C4-2B (cell line): ENCODE data around the gene TOR2A.

ENCODE experiments used
- H3K27ac ChIP-seq: fragments of 450-650 bp; 2 replicates; pipeline ENCODE4 v1.5.1; 2017
- CTCF ChIP-seq: fragments of 450-650 bp; conservative IDR thresholded peaks from 2 replicates; pipeline ENCODE4 v1.5.1; 2017; ENCODE audit warnings: mild to moderate bottlenecking
- ZFX ChIP-seq: fragments of 450-650 bp; IDR thresholded peaks from 2 replicates; pipeline ENCODE4 v1.6.1; 2017

TOR2A gene

DNA sequence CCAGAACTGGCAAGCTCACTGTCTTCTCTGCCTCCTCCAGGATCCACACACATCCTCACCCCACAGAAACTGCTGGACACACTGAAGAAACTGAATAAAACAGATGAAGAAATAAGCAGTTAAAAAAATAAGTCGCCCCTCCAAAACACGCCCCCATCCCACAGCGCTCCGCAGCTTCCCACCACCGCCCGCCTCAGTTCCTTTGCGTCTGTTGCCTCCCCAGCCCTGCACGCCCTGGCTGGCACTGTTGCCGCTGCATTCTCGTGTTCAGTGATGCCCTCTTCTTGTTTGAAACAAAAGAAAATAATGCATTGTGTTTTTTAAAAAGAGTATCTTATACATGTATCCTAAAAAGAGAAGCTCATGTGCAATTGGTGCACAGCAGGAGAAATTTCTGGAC, 44.4 kb downstream of the TOR2A start:
- no peak for TF ChIP-seq CTCF
- TF ChIP-seq ZFX, result no peak

GRCh38 chr9:127689329-127690000, 45.6 kb downstream of the TOR2A start:
- TF ChIP-seq CTCF, result no peak
- TF ChIP-seq ZFX, result no peak
- no peak overlapping the region for H3K27ac ChIP-seq

More for the DNA sequence above, 44.4 kb downstream of the TOR2A start:
- no peak overlapping the region for H3K27ac ChIP-seq

GRCh38 chr9:127686461-127687393, 48.4 kb downstream of the TOR2A start:
- no peak overlapping the region for H3K27ac ChIP-seq
- TF ChIP-seq ZFX (no peak), CTCF (no peak)

DNA sequence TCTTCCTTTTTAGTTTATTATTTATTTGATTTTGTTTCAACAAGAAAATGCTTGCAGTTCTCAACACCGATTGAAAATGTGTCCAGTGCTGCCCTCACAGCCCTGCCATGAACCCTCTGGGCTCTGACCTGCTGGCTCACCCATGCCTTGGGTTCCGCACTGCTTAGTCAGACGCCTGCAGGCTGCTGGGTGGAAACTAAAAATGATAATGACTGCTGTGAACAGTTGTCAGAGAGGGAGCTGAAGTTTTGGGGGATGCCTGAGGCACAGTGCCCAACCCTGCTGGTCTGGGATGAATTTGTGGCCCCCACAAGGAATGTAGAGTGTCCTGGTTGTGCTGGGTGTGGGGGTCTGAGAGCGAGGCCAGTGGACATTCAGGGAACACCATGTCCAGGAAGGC, 50.5 kb downstream of the TOR2A start:
- TF ChIP-seq ZFX (no peak), CTCF (no peak)
- H3K27ac ChIP-seq, result no peak overlapping the region

DNA sequence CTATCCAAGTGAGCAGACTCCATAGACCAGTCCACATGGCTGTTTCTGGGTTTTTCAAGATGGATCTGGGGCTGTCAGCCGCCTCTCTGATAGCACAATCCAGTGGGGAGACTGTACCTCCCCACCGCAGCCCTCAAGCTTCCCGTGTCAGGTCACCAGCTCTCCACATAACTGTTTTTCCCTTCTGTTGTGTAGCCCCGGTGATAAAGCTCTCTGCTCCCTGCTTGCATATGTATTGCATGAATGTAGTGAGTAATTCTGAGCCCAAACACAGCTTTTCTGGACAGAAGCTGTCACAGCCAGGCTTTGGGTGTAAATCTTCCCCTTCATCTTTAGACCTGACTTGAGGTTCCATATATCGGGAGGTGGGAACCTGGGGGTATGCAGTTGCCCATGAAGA, 51.4 kb downstream of the TOR2A start:
- no peak overlapping the region for H3K27ac ChIP-seq
- no peak for TF ChIP-seq CTCF
- no peak for TF ChIP-seq ZFX

DNA sequence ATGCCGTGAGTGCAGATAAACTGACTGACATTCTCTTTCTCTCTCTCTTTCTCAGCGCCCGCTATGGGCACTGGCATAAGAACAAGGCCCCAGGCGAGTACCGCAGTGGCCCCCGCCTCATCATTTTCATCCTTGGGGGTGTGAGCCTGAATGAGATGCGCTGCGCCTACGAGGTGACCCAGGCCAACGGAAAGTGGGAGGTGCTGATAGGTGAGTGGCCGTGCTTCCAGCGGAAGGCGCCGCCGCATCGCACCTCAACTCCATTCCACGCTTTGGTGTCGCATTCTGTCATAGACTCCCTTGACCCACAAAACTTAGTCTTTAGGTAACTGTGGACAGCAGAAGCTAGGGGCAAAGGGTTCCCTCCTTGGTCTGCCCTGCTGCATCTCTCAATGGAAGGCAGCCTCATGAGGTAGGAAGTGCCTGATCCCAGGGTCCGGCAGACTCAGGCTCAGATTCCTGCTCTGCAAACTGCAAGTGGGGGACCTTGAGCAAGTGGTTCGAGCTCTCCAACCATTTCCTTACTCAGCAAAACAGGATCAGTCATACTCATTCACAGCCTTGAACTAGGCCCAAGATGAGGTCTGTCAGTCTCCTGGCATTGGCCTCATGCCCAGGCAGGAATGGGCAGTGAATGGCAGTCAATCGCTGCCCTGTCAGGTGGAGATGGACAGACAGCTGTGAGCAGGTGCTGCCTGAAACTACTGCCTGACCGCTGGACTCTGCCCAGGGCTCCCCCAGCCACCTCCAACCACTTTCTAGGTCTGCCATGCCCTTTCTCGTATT, 52.5 kb downstream of the TOR2A start:
- H3K27ac ChIP-seq, result no peak overlapping the region

More for the DNA sequence above, 52.5 kb downstream of the TOR2A start:
- no peak for TF ChIP-seq ZFX
- no peak for TF ChIP-seq CTCF
